ENCODE data around the gene FAM25A.

Gene FAM25A

DNA sequence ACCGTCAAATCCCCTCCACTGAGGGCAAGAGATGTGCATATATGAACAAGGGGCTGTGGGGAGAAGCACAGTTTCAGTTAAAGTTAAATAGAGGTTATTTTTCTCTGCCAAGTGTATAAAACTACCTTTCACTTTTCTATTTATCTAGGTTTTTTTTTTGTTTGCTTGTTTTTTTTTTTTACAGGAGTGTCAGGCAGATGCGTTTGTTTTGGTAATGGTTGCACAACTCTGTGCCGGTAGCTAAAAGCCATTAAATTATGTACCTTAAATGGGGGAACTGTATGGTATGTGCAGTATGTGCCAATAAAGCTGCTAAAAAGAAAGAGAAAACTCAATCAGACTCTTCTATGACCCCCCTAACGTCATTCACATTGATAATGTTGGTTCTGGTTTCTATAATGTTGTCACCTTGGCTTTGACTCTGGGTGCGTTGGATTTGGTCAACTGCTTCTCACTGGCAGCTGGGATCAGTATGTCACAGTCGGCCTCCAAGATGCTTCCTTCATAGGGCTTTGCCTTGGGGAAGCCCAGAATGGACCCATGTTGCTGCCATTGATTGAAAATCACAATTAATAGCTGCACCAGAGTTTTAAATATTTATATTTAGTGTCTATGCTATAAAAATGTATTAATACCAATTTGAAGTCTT is 40.3 kb downstream of the FAM25A start:
- no peak for DNase-seq (ENCODE audit: low read depth in 2 of 2)

DNA sequence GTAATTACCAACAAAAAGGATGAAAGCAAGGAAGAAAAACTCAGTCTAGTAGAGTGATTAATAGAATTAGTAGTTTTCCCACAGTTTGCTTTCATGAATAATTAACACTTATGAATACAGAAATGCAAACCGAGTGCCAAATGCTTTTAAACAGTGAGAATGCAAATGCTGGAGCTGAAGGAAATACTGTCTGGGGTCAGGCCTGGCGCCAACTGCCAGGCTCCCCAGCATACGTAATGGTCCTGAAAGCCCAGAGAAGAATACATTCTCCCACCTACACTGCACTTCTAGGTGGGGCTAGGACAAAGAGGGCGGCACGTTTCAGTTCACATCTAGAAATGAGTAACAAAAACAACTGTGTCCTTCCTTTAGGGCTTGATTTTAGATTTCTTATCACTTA is 44.6 kb downstream of the FAM25A start:
- DNase-seq (ENCODE audit: low read depth in 2 of 2) = no peak

DNA sequence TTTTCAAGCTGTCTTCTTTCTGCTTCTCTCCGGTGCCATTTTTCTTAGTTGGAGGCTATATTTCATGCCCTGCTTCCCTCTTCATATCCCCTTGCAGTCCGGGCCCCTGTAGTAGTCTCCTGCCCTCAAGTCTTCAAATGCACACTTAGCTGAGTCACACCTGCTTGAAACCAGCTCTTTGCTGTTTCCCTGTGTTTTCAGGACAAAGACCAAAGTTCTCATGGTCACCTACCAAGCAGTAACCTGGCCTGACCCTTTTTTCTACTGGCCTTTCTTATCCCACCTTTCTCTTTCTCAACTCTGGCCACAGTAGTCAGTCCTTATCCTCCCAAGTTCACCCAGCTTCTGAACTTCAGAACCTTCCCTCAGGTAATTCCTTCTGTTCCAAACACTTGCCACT is 46.1 kb downstream of the FAM25A start:
- DNase-seq (ENCODE audit: low read depth in 2 of 2) = no peak

DNA sequence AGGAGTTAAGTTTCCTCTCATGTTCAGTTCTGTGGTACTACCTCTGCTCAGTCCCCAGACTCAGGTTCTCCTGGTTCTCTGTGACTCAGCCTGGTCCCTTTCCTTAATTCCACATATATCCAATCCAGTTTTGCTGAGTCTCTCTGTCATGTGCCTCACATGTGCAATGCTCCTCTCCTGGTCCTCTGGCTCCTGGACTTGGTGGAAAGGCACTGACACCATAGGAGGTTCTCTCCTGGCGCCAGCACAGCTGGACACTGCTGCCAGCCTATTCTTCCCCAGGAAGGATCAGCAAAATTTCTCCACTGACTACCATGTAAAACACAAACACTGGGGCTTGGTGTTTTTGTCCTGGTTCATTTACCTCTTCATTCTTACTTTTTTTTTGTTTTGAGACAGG is 46.8 kb downstream of the FAM25A start:
- no peak for DNase-seq (ENCODE audit: low read depth in 2 of 2)

DNA sequence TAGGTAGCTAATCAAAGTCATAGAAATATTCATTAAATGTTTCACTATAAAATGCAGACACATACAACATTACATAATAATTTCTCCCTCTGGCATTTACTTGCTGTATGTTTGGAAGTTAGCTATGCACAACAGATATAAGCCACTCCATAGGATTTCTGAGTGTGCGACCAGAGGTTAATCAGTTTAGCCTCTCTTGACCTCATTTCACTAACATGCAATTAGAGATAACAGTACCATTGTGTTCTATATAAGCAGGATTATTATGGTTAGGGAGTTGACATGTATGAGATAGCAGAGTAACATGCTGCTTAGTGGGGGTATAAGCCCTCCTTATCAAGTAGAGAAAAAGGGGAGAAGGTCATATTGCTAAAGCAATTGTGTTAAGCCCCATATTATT is 48.2 kb downstream of the FAM25A start:
- no peak for DNase-seq (ENCODE audit: low read depth in 2 of 2)

DNA sequence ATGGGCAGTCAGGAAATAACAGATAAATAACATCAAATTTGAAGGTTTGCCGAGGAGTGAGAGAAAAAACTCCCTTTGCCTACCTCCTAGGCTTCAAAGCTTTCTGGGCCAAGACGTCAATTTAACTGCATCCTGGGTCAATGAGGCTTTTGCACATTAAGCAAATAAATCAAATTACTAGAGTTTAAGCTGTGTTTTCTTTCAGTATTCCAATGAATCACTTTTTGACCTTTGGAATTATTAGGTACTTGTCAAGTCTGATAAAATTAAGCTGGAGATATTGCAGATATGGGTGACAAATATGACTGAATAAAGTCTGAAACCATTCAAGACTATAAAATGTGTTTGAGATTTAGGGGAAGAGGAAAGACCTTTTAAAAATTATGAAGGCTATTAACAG is 52.4 kb downstream of the FAM25A start:
- DNase-seq (ENCODE audit: low read depth in 2 of 2) = no peak
